Keratinocyte (primary cell): ENCODE data around the gene TSPYL2. TPM values are rescaled to one million over a fixed set of nuclear protein-coding genes. Genes with fewer than 3 reads are reported as not detected.

Experiments used
- polyA plus RNA-seq, 5 experiments: library from polyadenylated mRNA; depleted of rRNA in 3 of 5; stranded (reverse) in 3 of 5; stranded (forward) in 1 of 5; unstranded in 1 of 5; fragments of >200 nt; gene quantifications; 1 replicate in 1 of 5; 2 replicates in 3 of 5; 3 replicates in 1 of 5; pipeline versions ENCODE4 v1.2.1 to v1.2.3, GENCODE V29; 2011 to 2012; ENCODE audit warnings: missing spikeins in 2 of 5, low read depth in 1 of 5, low replicate concordance in 1 of 5
- small RNA-seq, 3 experiments: library from RNA; depleted of rRNA; stranded (forward); fragments of <200 nt; gene quantifications; one replicate each; pipeline ENCODE3, GENCODE V24; 2012; ENCODE audit warnings: low read depth in 3 of 3, low replicate concordance in 1 of 3; ENCODE audit not compliant: insufficient read length in 3 of 3

TSPYL2 gene
- polyA plus RNA-seq, 1 donor (not counting 4 experiments of a cell fraction or from before 2014, with no cell fraction given) = 17.9 TPM

Small RNAs within 50 kb of the gene (small RNA-seq; reads per million reads assigned to genes)
- gene AL591212.2 = 0 reads per million in 3 experiments

Other genes with a start within 250 kb of the TSPYL2 start
- gene XAGE3, start 214.3 kb upstream of the TSPYL2 start, polyA plus RNA-seq = not detected in 3 replicates
- 12.0 to 16.8 TPM (median 12.4 TPM) in 3 replicates for gene FAM156B, start 185.0 kb upstream of the TSPYL2 start, polyA plus RNA-seq
- gene FAM156A, start 123.8 kb upstream of the TSPYL2 start, polyA plus RNA-seq = 11.2 to 17.2 TPM (median 12.8 TPM) in 3 replicates
- gene GPR173, start 33.6 kb upstream of the TSPYL2 start, polyA plus RNA-seq = 0.08 to 0.20 TPM (median 0.10 TPM) in 3 replicates
- 1.9 to 4.7 TPM (median 3.8 TPM) in 3 replicates for gene KANTR, start 11.8 kb downstream of the TSPYL2 start, polyA plus RNA-seq
- gene KDM5C, start 142.8 kb downstream of the TSPYL2 start, polyA plus RNA-seq = 44.0 to 48.3 TPM (median 46.0 TPM) in 3 replicates
- gene IQSEC2, start 199.2 kb downstream of the TSPYL2 start, polyA plus RNA-seq = 3.9 to 7.7 TPM (median 4.7 TPM) in 3 replicates